ENCODE data around the gene HSPA1L.
"Not testable (repeated sequence)": the region's sequence is repeated elsewhere in the genome, so short reads cannot be mapped to it uniquely, and the experiment has no call there.

Gene HSPA1L

DNA sequence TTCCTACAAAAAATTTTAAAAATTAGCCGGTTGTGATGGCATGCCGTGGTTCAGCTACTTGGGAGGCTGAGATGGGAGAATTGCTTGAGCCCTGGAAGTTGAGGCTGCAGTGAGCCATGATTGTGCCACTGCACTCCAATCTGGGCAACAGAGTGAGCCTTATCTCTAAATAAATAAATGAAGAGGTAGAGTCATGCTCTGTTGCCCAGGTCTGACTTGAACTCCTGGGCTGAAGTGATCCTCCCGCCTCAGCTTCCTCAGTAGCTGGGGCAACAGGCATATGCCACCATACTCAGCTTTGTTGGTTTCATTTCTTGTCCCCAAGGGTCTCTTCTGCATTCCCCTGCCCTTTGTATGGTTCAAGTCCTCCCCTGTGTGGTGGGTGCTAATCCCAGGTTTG lies 29.4 kb upstream of the HSPA1L start:
- no peak for TF ChIP-seq EZH2 (IDR thresholded peaks at IDR 0.05; ENCODE audit: borderline replicate concordance, low read length)
- peaks cover 18% of the 10 kb centered on the region for H3K36me3 ChIP-seq (ENCODE audit: insufficient read depth, low read length)
- no peak overlapping the region for H3K27ac ChIP-seq (ENCODE audit: low read depth, low read length, poor library complexity, severe bottlenecking)

DNA sequence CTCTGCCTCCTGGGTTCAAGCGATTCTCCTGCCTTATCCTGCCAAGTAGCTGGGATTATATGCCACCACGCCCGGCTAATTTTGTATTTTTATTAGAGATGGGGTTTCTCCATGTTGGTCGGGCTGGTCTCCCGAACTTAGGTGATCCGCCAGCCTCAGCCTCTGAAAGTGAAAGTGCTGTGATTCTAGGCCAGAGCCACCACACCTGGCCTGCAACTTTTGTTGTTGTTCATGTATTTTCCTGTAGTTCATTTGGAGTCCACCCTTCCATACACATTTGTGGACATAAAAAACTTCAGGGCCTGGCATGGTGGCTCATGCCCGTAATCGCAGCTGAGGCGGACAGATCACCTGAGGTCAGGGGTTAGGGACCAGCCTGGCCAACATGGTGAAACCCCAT lies 27.0 kb upstream of the HSPA1L start:
- no peak overlapping the region for H3K4me2 ChIP-seq (ENCODE audit: low read length)
- H3K27me3 ChIP-seq (ENCODE audit: insufficient read depth, low read length) = no peaks in the 10 kb centered on the region
- H2AFZ ChIP-seq (ENCODE audit: low read length) = no peak overlapping the region
- H3K36me3 ChIP-seq (ENCODE audit: insufficient read depth, low read length) = peaks cover 42% of the 10 kb centered on the region
- H3K27ac ChIP-seq (ENCODE audit: low read depth, low read length, poor library complexity, severe bottlenecking) = peak overlapping the region; percentile 48
- H4K20me1 ChIP-seq (ENCODE audit: insufficient read depth, low read length) = no peaks in the 10 kb centered on the region
- H3K9me3 ChIP-seq (ENCODE audit: low read length) = no peaks in the 10 kb centered on the region
- H3K79me2 ChIP-seq (ENCODE audit: insufficient read depth, low read length) = peaks cover 6% of the 10 kb centered on the region; the same call in 1 of the 2 replicates
- no peak overlapping the region for H3K9ac ChIP-seq (ENCODE audit: low read length)
- no peaks in the 10 kb centered on the region for H3K9me2 ChIP-seq (ENCODE audit: low read depth, low read length)
- no peak for TF ChIP-seq EZH2 (IDR thresholded peaks at IDR 0.05; ENCODE audit: borderline replicate concordance, low read length)
- TF ChIP-seq, protein P1, sequence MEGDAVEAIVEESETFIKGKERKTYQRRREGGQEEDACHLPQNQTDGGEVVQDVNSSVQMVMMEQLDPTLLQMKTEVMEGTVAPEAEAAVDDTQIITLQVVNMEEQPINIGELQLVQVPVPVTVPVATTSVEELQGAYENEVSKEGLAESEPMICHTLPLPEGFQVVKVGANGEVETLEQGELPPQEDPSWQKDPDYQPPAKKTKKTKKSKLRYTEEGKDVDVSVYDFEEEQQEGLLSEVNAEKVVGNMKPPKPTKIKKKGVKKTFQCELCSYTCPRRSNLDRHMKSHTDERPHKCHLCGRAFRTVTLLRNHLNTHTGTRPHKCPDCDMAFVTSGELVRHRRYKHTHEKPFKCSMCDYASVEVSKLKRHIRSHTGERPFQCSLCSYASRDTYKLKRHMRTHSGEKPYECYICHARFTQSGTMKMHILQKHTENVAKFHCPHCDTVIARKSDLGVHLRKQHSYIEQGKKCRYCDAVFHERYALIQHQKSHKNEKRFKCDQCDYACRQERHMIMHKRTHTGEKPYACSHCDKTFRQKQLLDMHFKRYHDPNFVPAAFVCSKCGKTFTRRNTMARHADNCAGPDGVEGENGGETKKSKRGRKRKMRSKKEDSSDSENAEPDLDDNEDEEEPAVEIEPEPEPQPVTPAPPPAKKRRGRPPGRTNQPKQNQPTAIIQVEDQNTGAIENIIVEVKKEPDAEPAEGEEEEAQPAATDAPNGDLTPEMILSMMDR (IDR thresholded peaks at IDR 0.05; ENCODE audit: low read length) = no peak
- H3K4me3 ChIP-seq (ENCODE audit: low read depth, low read length, poor library complexity, severe bottlenecking) = no peak overlapping the region
- H3K4me1 ChIP-seq (ENCODE audit: insufficient read depth, low read length, severe bottlenecking) = peaks cover 28% of the 10 kb centered on the region
- peaks cover 18% of the 10 kb centered on the region for H3F3A ChIP-seq (ENCODE audit: insufficient read depth, low read length)

More for the DNA sequence above, 29.4 kb upstream of the HSPA1L start:
- H3K79me2 ChIP-seq (ENCODE audit: insufficient read depth, low read length) = no peaks in the 10 kb centered on the region
- peaks cover 16% of the 10 kb centered on the region; the same call in 1 of the 2 replicates for H3F3A ChIP-seq (ENCODE audit: insufficient read depth, low read length)
- no peak overlapping the region for H3K9ac ChIP-seq (ENCODE audit: low read length)
- no peaks in the 10 kb centered on the region for H3K9me3 ChIP-seq (ENCODE audit: low read length)
- no peak overlapping the region for H3K4me2 ChIP-seq (ENCODE audit: low read length)
- peaks cover 5% of the 10 kb centered on the region for H3K4me1 ChIP-seq (ENCODE audit: insufficient read depth, low read length, severe bottlenecking)
- no peak overlapping the region for H2AFZ ChIP-seq (ENCODE audit: low read length)
- H4K20me1 ChIP-seq (ENCODE audit: insufficient read depth, low read length) = no peaks in the 10 kb centered on the region
- no peaks in the 10 kb centered on the region for H3K9me2 ChIP-seq (ENCODE audit: low read depth, low read length)
- H3K4me3 ChIP-seq (ENCODE audit: low read depth, low read length, poor library complexity, severe bottlenecking) = no peak overlapping the region
- no peaks in the 10 kb centered on the region for H3K27me3 ChIP-seq (ENCODE audit: insufficient read depth, low read length)

DNA sequence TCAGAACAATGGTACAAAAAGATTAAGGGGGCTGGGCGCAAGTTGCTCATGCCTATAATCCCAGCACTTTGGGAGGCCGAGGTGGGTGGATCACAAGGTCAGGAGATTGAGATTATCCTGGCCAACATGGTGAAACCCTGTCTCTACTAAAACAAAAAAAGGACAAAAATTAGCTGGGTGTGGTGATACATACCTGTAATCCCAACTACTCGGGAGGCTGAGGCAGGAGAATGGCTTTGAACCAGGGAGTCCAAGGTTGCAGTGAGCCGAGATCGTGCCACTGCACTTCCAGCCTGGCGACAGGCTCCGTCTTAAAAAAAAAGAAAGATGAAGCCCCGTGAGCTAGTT lies 24.7 kb upstream of the HSPA1L start:
- peaks cover 28% of the 10 kb centered on the region for H3K79me2 ChIP-seq (ENCODE audit: insufficient read depth, low read length)
- not testable (repeated sequence) for H3K4me2 ChIP-seq (ENCODE audit: low read length); H3K9me2 ChIP-seq (ENCODE audit: low read depth, low read length); H3K9ac ChIP-seq (ENCODE audit: low read length); H3K9me3 ChIP-seq (ENCODE audit: low read length); H3K27me3 ChIP-seq (ENCODE audit: insufficient read depth, low read length); H2AFZ ChIP-seq (ENCODE audit: low read length); H3K27ac ChIP-seq (ENCODE audit: low read depth, low read length, poor library complexity, severe bottlenecking); H4K20me1 ChIP-seq (ENCODE audit: insufficient read depth, low read length); H3K4me3 ChIP-seq (ENCODE audit: low read depth, low read length, poor library complexity, severe bottlenecking)
- peaks cover 18% of the 10 kb centered on the region for H3F3A ChIP-seq (ENCODE audit: insufficient read depth, low read length)
- peaks cover 40% of the 10 kb centered on the region for H3K4me1 ChIP-seq (ENCODE audit: insufficient read depth, low read length, severe bottlenecking)
- H3K36me3 ChIP-seq (ENCODE audit: insufficient read depth, low read length) = peaks cover 65% of the 10 kb centered on the region

DNA sequence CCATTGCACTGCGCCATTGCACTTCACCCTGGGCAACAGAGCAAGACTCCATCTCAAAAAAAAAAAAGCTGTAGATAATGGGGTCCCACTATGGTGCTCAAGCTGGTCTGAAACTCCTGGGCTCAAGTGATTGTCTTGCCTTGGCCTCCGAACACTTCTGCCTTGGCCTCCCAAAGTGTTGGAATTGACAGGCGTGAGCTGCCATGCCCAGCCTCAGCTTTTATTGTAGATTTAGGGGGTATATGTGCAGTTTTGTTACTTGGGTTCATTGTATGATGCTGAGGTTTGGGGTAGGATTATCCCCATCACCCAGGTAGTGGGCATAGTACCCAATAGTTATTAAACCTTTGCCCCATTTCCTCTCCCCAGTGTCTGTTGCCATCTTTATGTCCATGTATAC lies 23.9 kb upstream of the HSPA1L start:
- no peaks in the 10 kb centered on the region for H4K20me1 ChIP-seq (ENCODE audit: insufficient read depth, low read length)
- H3K9me3 ChIP-seq (ENCODE audit: low read length) = no peaks in the 10 kb centered on the region
- peaks cover 40% of the 10 kb centered on the region for H3K4me1 ChIP-seq (ENCODE audit: insufficient read depth, low read length, severe bottlenecking)
- H3K79me2 ChIP-seq (ENCODE audit: insufficient read depth, low read length) = peaks cover 32% of the 10 kb centered on the region
- peaks cover 66% of the 10 kb centered on the region for H3K36me3 ChIP-seq (ENCODE audit: insufficient read depth, low read length)
- H3K9me2 ChIP-seq (ENCODE audit: low read depth, low read length) = no peaks in the 10 kb centered on the region
- no peak overlapping the region for H3K9ac ChIP-seq (ENCODE audit: low read length)
- H3F3A ChIP-seq (ENCODE audit: insufficient read depth, low read length) = peaks cover 18% of the 10 kb centered on the region
- H2AFZ ChIP-seq (ENCODE audit: low read length) = no peak overlapping the region
- TF ChIP-seq, protein P1 (IDR thresholded peaks at IDR 0.05; ENCODE audit: low read length) = no peak
- TF ChIP-seq EZH2 (IDR thresholded peaks at IDR 0.05; ENCODE audit: borderline replicate concordance, low read length) = no peak
- no peaks in the 10 kb centered on the region for H3K27me3 ChIP-seq (ENCODE audit: insufficient read depth, low read length)
- H3K4me2 ChIP-seq (ENCODE audit: low read length) = 0 out of 2 replicates have a peak overlapping the region, but pooled peaks have one; percentile 15
- H3K4me3 ChIP-seq (ENCODE audit: low read depth, low read length, poor library complexity, severe bottlenecking) = peak overlapping the region; percentile 96
- no peak overlapping the region for H3K27ac ChIP-seq (ENCODE audit: low read depth, low read length, poor library complexity, severe bottlenecking)

DNA sequence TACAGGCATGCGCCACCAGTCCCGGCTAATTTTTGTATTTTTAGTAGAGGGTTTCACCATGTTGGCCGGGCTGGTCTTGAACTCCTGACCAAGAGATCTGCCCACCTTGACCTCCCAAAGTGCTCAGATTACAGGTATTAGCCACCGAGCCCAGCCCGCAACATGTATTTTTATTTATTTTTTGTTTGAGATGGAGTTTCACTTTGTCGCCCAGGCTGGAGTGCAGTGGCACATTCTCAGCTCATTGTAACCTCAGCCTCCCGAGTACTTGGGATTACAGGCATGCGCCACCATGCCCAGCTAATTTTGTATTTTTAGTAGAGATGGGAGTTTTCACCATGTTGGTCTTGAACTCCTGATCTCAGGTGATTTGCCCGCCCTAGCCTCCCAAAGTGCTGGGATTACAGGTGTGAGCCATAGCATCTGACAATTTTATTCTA lies 23.1 kb upstream of the HSPA1L start:
- Histone ChIP-seq H3F3A (ENCODE audit: insufficient read depth, low read length) (peaks cover 19% of the 10 kb centered on the region), H3K4me1 (ENCODE audit: insufficient read depth, low read length, severe bottlenecking) (peaks cover 49% of the 10 kb centered on the region), H3K4me2 (ENCODE audit: low read length) (peak overlapping the region; percentile 95), H3K36me3 (ENCODE audit: insufficient read depth, low read length) (peaks cover 66% of the 10 kb centered on the region), H3K79me2 (ENCODE audit: insufficient read depth, low read length) (peaks cover 32% of the 10 kb centered on the region), H3K4me3 (ENCODE audit: low read depth, low read length, poor library complexity, severe bottlenecking) (peak overlapping the region; percentile 96), H3K9ac (ENCODE audit: low read length) (peak overlapping the region; percentile 7; the same call in 1 of the 2 replicates)
- H3K9me2 ChIP-seq (ENCODE audit: low read depth, low read length); H4K20me1 ChIP-seq (ENCODE audit: insufficient read depth, low read length); H3K9me3 ChIP-seq (ENCODE audit: low read length); H3K27me3 ChIP-seq (ENCODE audit: insufficient read depth, low read length); H2AFZ ChIP-seq (ENCODE audit: low read length); H3K27ac ChIP-seq (ENCODE audit: low read depth, low read length, poor library complexity, severe bottlenecking): not testable (repeated sequence)
